HepG2 (cell line): ENCODE data around the gene SEMA6B. TPM values are rescaled to one million over a fixed set of nuclear protein-coding genes. Genes with fewer than 3 reads are reported as not detected.

Source experiments
- ATAD3A ChIP-seq: sonication (generic); formaldehyde crosslinking; IDR thresholded peaks from 2 replicates; pipeline ENCODE4 v1.4.0; 2020; ENCODE audit warnings: missing genetic modification reagents
- DNMT3B ChIP-seq: conservative IDR thresholded peaks from 2 replicates; pipeline ENCODE4 v1.6.1; 2016; ENCODE audit warnings: missing biosample characterization, control low read depth
- HNRNPK ChIP-seq: fragments of 200-400 bp; formaldehyde crosslinking; IDR thresholded peaks from 2 replicates; pipeline ENCODE4 v1.6.1; 2018; ENCODE audit warnings: low read length, low read depth, moderate library complexity, mild to moderate bottlenecking; ENCODE audit not compliant: poor library complexity, severe bottlenecking
- IKZF4 ChIP-seq: sonication (generic); formaldehyde crosslinking; IDR thresholded peaks from 2 replicates; pipeline ENCODE4 v1.5.1; 2020; ENCODE audit warnings: borderline replicate concordance, mild to moderate bottlenecking, low read depth, missing genetic modification reagents; ENCODE audit errors: not compliant biosample characterization
- KAT2B ChIP-seq: fragments of 150-350 bp; IDR thresholded peaks from 2 replicates; pipeline ENCODE4 v1.6.1; 2014; ENCODE audit warnings: low read depth, low read length, borderline replicate concordance
- LCORL ChIP-seq, 2 experiments: fragments of 450-650 bp in 1 of 2; sonication (generic) in 1 of 2; formaldehyde crosslinking in 1 of 2; IDR thresholded peaks; 2 replicates each; pipeline versions ENCODE4 v1.5.0 to v1.6.1; 2017 to 2020; ENCODE audit warnings: antibody characterized with exemption in 1 of 2, missing genetic modification reagents in 1 of 2
- MBNL3 ChIP-seq: fragments of 250-450 bp; sonication (Bioruptor Pico); conservative IDR thresholded peaks from 2 replicates; pipeline ENCODE4 v1.8.0; 2022; ENCODE audit warnings: mild to moderate bottlenecking, inconsistent platforms
- RXRA ChIP-seq: sonication (generic); formaldehyde crosslinking; IDR thresholded peaks from 2 replicates; pipeline ENCODE4 v1.5.1; 2020; ENCODE audit warnings: missing genetic modification reagents
- SAFB2 ChIP-seq: sonication (generic); formaldehyde crosslinking; IDR thresholded peaks from 2 replicates; pipeline ENCODE4 v1.5.1; 2020; ENCODE audit warnings: missing genetic modification reagents, low read depth, mild to moderate bottlenecking, borderline replicate concordance
- SETDB1 ChIP-seq: sonication (generic); formaldehyde crosslinking; IDR thresholded peaks from 2 replicates; pipeline ENCODE4 v1.5.1; 2020; ENCODE audit warnings: missing genetic modification reagents, mild to moderate bottlenecking, borderline replicate concordance
- TCF7L2 ChIP-seq: IDR thresholded peaks from 2 replicates; pipeline ENCODE4 v1.6.1; 2011; ENCODE audit warnings: mild to moderate bottlenecking, low read depth, low read length, moderate library complexity
- THAP11 ChIP-seq: IDR thresholded peaks from 2 replicates; pipeline ENCODE4 v1.6.1; 2016; ENCODE audit warnings: missing biosample characterization, missing genetic modification reagents
- YEATS2 ChIP-seq: sonication (generic); formaldehyde crosslinking; IDR thresholded peaks from 2 replicates; pipeline ENCODE4 v1.4.0; 2020; ENCODE audit warnings: missing genetic modification reagents, borderline replicate concordance
- ZNF24 ChIP-seq: fragments of 450-650 bp; IDR thresholded peaks from 2 replicates; pipeline ENCODE4 v1.6.1; 2017; ENCODE audit warnings: antibody characterized with exemption, mild to moderate bottlenecking
- ZNF274 ChIP-seq: sonication (generic); formaldehyde crosslinking; IDR thresholded peaks from 2 replicates; pipeline ENCODE4 v1.5.1; 2020; ENCODE audit warnings: mild to moderate bottlenecking, missing genetic modification reagents
- ZNF281 ChIP-seq: sonication (generic); formaldehyde crosslinking; IDR thresholded peaks from 2 replicates; pipeline ENCODE4 v1.4.0; 2020; ENCODE audit warnings: missing genetic modification reagents, borderline replicate concordance
- ZNF296 ChIP-seq: sonication (generic); formaldehyde crosslinking; conservative IDR thresholded peaks from 2 replicates; pipeline ENCODE4 v1.5.0; 2020; ENCODE audit warnings: mild to moderate bottlenecking, missing genetic modification reagents
- ZNF496 ChIP-seq: sonication (generic); formaldehyde crosslinking; IDR thresholded peaks from 2 replicates; pipeline ENCODE4 v1.8.1; 2023; ENCODE audit warnings: mild to moderate bottlenecking, moderate library complexity, missing genetic modification reagents; ENCODE audit not compliant: insufficient replicate concordance
- ZNF652 ChIP-seq: IDR thresholded peaks from 2 replicates; pipeline ENCODE4 v1.6.1; 2016; ENCODE audit warnings: low read depth, borderline replicate concordance
- ZNF678 ChIP-seq: sonication (generic); formaldehyde crosslinking; IDR thresholded peaks from 2 replicates; pipeline ENCODE4 v1.4.0; 2020; ENCODE audit warnings: mild to moderate bottlenecking, missing genetic modification reagents
- ZNF768 ChIP-seq: sonication (generic); formaldehyde crosslinking; IDR thresholded peaks from 2 replicates; pipeline ENCODE4 v1.4.0; 2020; ENCODE audit warnings: missing genetic modification reagents
- ZNF773 ChIP-seq: sonication (generic); formaldehyde crosslinking; IDR thresholded peaks from 2 replicates; pipeline ENCODE4 v1.4.0; 2020; ENCODE audit warnings: missing genetic modification reagents, borderline replicate concordance
- ZNF776 ChIP-seq: sonication (generic); formaldehyde crosslinking; IDR thresholded peaks from 2 replicates; pipeline ENCODE4 v1.4.0; 2020; ENCODE audit warnings: mild to moderate bottlenecking, missing genetic modification reagents
- ZSCAN5A ChIP-seq: sonication (generic); formaldehyde crosslinking; IDR thresholded peaks from 2 replicates; pipeline ENCODE4 v1.8.0; 2022; ENCODE audit warnings: mild to moderate bottlenecking, missing genetic modification reagents, borderline replicate concordance
- polyA plus RNA-seq, 8 experiments: library from polyadenylated mRNA; depleted of rRNA in 3 of 8; stranded (reverse) in 7 of 8; unstranded in 1 of 8; fragments of >200 nt; fragmentation: Illumina TruSeq in 4 of 8; extraction: Trizol in 4 of 8; gene quantifications; 2 replicates each; pipeline versions ENCODE4 v1.2.1 to v1.2.3, GENCODE V29; 2011 to 2016; ENCODE audit warnings: low read depth in 4 of 8, missing spikeins in 1 of 8, mixed read lengths in 1 of 8; ENCODE audit not compliant: insufficient read depth in 1 of 8
- total RNA-seq, 5 experiments: library from RNA; depleted of rRNA; stranded (reverse); fragments of >200 nt; fragmentation: Illumina TruSeq; extraction: Trizol; gene quantifications; 2 replicates each; pipeline ENCODE4 v1.2.3, GENCODE V29; 2016; ENCODE audit warnings: low read depth in 1 of 5

Gene SEMA6B
- total and polyA plus RNA-seq, 2 of the 13 experiments (the other 11 are each of a cell fraction or from before 2014, with no cell fraction given): 45.5 to 67.1 TPM

- no peak for TF ChIP-seq ZNF496
- no peak for TF ChIP-seq ZNF652
- TF ChIP-seq HNRNPK: peak; percentile 43
- no peak for TF ChIP-seq MBNL3
- no peak for TF ChIP-seq ATAD3A (CRISPR knock-in tag)
- no peak for TF ChIP-seq SAFB2 (CRISPR knock-in tag)
- TF ChIP-seq KAT2B: no peak
- TF ChIP-seq ZNF678: no peak; the same call in 1 of the 2 replicates
- no peak for TF ChIP-seq ZSCAN5A (CRISPR knock-in tag)
- TF ChIP-seq YEATS2 (CRISPR knock-in tag): no peak
- no peak for TF ChIP-seq LCORL (IDR thresholded peaks at IDR 0.05)
- peak; percentile 65 for TF ChIP-seq LCORL (CRISPR knock-in tag; IDR thresholded peaks at IDR 0.05)
- TF ChIP-seq ZNF24: no peak
- peak; percentile 57; the same call in 1 of the 2 replicates for TF ChIP-seq ZNF776 (CRISPR knock-in tag)
- TF ChIP-seq RXRA (CRISPR knock-in tag): peak; percentile 84
- no peak for TF ChIP-seq TCF7L2
- peak; percentile 80 for TF ChIP-seq ZNF274 (CRISPR knock-in tag)
- TF ChIP-seq ZNF768 (CRISPR knock-in tag): peak; percentile 74; the same call in 1 of the 2 replicates
- peak; percentile 68 for TF ChIP-seq THAP11 (CRISPR knock-in tag)
- TF ChIP-seq ZNF281 (CRISPR knock-in tag): peak; percentile 37; the same call in 1 of the 2 replicates
- TF ChIP-seq IKZF4: peak; percentile 48
- TF ChIP-seq ZNF296 (CRISPR knock-in tag): no peak
- 0 out of 2 replicates have a peak, but pooled peaks have one; percentile 59 for TF ChIP-seq ZNF773 (CRISPR knock-in tag)
- TF ChIP-seq DNMT3B: no peak
- no peak for TF ChIP-seq SETDB1 (CRISPR knock-in tag)
Observed at GRCh38 chr19:4531562-4532165, 27.8 kb downstream of the SEMA6B start (continued).
